Measurements from ENCODE around the gene HOXA4. TPM values are rescaled to one million over a fixed set of nuclear protein-coding genes. Genes with fewer than 3 reads are reported as not detected.

Gene HOXA4
- polyA plus RNA-seq, 1 donor (not counting 4 experiments of a cell fraction or from before 2014, with no cell fraction given), result 1.5 TPM

DNA sequence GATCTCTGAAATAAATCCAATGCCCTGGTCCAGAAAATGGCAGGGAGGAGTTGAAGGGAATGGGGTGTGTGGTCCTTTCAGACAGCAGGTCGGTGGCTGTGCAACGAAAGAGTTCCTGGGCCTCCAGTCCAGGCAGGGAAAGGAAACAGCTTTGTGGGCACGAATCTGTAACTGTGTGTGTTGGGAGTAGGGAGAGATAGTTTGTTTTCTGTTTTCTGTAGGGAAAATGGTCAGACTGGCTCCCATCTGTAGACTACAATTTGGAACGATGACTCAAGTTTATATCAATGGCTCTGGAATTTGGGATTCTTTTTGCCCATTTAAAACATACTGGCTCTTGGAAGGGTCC is 37.3 kb upstream of the HOXA4 start:
- no peaks in the 10 kb centered on the region for H4K20me1 ChIP-seq (ENCODE audit: control insufficient read depth, extremely low read depth, insufficient read depth, low read length)
- DNase-seq (ENCODE audit: low read depth, low spot score) (no peak), FAIRE-seq (peak; percentile 51)
- peak overlapping the region; percentile 83 for H3K9ac ChIP-seq (ENCODE audit: control insufficient read depth, extremely low read depth, insufficient read depth, low read length)
- dilution Hi-C loops (cut with MboI; ENCODE audit: extremely low pct_ligation_motif_present, low sequenced_read_pairs), result no loop called here
- H3K4me1 ChIP-seq (ENCODE audit: control insufficient read depth, extremely low read depth, insufficient read depth, low read length), result peaks cover 32% of the 10 kb centered on the region
- peaks cover 91% of the 10 kb centered on the region for H3K79me2 ChIP-seq (ENCODE audit: control insufficient read depth, insufficient read depth, low read length)
- peak overlapping the region; percentile 98 for H3K4me2 ChIP-seq (ENCODE audit: control insufficient read depth, extremely low read depth, insufficient read depth, low read depth, low read length)
- H3K36me3 ChIP-seq (ENCODE audit: control insufficient read depth in 2 of 2, extremely low read depth in 1 of 2, insufficient read depth in 2 of 2, low read length in 2 of 2), result peaks cover 8 to 10% of the 10 kb centered on the region in 2 experiments
- no peaks in the 10 kb centered on the region for H3K27me3 ChIP-seq (ENCODE audit: control insufficient read depth, extremely low read depth, insufficient read depth, low read length)
- H2AFZ ChIP-seq (ENCODE audit: control insufficient read depth, low read length), result no peak overlapping the region
- H3K9me1 ChIP-seq (ENCODE audit: control insufficient read depth, extremely low read depth, insufficient read depth, low read length), result no peaks in the 10 kb centered on the region
- peak overlapping the region; percentile 78 to 94 (median 84) for H3K4me3 ChIP-seq (ENCODE audit: control insufficient read depth in 2 of 3, extremely low read depth in 1 of 3, insufficient read depth in 2 of 3, low read depth in 1 of 3, low read length in 3 of 3)
- TF ChIP-seq, protein P1, sequence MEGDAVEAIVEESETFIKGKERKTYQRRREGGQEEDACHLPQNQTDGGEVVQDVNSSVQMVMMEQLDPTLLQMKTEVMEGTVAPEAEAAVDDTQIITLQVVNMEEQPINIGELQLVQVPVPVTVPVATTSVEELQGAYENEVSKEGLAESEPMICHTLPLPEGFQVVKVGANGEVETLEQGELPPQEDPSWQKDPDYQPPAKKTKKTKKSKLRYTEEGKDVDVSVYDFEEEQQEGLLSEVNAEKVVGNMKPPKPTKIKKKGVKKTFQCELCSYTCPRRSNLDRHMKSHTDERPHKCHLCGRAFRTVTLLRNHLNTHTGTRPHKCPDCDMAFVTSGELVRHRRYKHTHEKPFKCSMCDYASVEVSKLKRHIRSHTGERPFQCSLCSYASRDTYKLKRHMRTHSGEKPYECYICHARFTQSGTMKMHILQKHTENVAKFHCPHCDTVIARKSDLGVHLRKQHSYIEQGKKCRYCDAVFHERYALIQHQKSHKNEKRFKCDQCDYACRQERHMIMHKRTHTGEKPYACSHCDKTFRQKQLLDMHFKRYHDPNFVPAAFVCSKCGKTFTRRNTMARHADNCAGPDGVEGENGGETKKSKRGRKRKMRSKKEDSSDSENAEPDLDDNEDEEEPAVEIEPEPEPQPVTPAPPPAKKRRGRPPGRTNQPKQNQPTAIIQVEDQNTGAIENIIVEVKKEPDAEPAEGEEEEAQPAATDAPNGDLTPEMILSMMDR (optimal IDR thresholded peaks at IDR 0.05 in 1 of 3, IDR thresholded peaks at IDR 0.05 in 1 of 3, conservative IDR thresholded peaks at IDR 0.05 in 1 of 3; ENCODE audit: extremely low read depth in 1 of 3, insufficient read depth in 2 of 3, low read length in 3 of 3), result no peak
- TF ChIP-seq EZH2 (IDR thresholded peaks at IDR 0.05; ENCODE audit: low read length), result no peak
- H3K9me3 ChIP-seq (ENCODE audit: control insufficient read depth, low read depth, low read length), result no peaks in the 10 kb centered on the region
- peak overlapping the region; percentile 87 for H3K27ac ChIP-seq (ENCODE audit: control insufficient read depth, insufficient read depth, low read length)

DNA sequence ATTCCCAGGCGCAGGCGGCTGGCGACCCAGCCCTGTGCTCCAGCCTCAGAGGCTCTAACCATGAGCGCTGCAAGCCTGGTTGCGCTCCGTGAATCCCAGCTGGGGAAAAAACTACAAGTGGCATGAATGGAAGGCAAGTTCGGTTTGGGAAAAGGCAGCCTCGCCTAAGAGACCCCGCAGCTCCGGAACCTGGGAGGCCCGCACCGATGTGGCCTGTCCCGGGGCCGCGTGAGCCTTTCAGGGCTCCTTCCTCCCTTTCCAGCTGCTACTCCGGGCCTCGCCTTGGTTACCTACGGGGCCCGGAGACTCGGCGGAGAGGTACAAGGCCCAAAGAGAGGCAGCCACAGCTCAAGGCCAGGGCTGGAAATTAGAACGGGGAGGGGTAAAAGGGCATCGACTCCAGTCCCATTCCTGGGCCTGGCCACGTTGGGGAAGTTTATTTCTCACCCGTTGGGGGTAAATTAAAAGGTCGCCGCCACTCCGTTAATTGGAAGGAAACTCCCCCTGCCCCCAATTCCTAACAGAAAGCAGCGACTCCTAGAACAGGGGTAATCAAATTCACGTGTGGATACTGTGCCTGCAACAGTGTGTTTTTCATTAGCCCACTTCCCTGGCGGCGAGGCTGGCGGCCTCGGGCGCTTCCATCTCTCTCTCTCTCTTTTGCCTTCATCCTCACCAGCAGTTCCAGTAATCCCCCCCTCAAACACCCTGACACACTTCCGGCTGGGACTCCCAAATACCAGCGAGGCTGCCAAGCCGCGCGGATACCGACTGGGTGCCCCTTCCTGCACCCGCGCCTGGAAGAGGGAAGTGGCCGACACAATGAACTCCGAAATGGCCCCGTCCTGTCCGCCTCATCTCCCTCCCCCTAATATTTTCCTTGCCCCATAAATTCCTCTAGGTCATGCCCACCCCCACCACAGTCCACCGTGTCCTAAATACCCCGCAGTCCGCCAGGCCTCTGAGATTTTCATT is 36.3 kb upstream of the HOXA4 start:
- Histone ChIP-seq H3K36me3 (ENCODE audit: control insufficient read depth in 2 of 2, extremely low read depth in 1 of 2, insufficient read depth in 2 of 2, low read length in 2 of 2) (peaks cover 4 to 10% of the 10 kb centered on the region in 2 experiments), H3K9ac (ENCODE audit: control insufficient read depth, extremely low read depth, insufficient read depth, low read length) (peak overlapping the region; percentile 83), H3K27ac (ENCODE audit: control insufficient read depth, insufficient read depth, low read length) (peak overlapping the region; percentile 87), H3K9me3 (ENCODE audit: control insufficient read depth, low read depth, low read length) (no peaks in the 10 kb centered on the region), H2AFZ (ENCODE audit: control insufficient read depth, low read length) (no peak overlapping the region), H3K4me1 (ENCODE audit: control insufficient read depth, extremely low read depth, insufficient read depth, low read length) (peaks cover 23% of the 10 kb centered on the region), H3K27me3 (ENCODE audit: control insufficient read depth, extremely low read depth, insufficient read depth, low read length) (no peaks in the 10 kb centered on the region), H3K4me2 (ENCODE audit: control insufficient read depth, extremely low read depth, insufficient read depth, low read depth, low read length) (peak overlapping the region; percentile 98), H3K4me3 (ENCODE audit: control insufficient read depth in 2 of 3, extremely low read depth in 1 of 3, insufficient read depth in 2 of 3, low read depth in 1 of 3, low read length in 3 of 3) (peak overlapping the region; percentile 78 to 94 (median 84)), H4K20me1 (ENCODE audit: control insufficient read depth, extremely low read depth, insufficient read depth, low read length) (no peaks in the 10 kb centered on the region), H3K9me1 (ENCODE audit: control insufficient read depth, extremely low read depth, insufficient read depth, low read length) (no peaks in the 10 kb centered on the region), H3K79me2 (ENCODE audit: control insufficient read depth, insufficient read depth, low read length) (peaks cover 92% of the 10 kb centered on the region)
- dilution Hi-C loops (cut with MboI; ENCODE audit: extremely low pct_ligation_motif_present, low sequenced_read_pairs), result no loop called here
- FAIRE-seq (no peak), DNase-seq (ENCODE audit: low read depth, low spot score) (no peak)
- TF ChIP-seq EZH2 (IDR thresholded peaks at IDR 0.05; ENCODE audit: low read length), result no peak
- TF ChIP-seq, protein P1 (optimal IDR thresholded peaks at IDR 0.05 in 1 of 3, IDR thresholded peaks at IDR 0.05 in 1 of 3, conservative IDR thresholded peaks at IDR 0.05 in 1 of 3; ENCODE audit: extremely low read depth in 1 of 3, insufficient read depth in 2 of 3, low read length in 3 of 3), result no peak
